SIG-M5 treated with dmso at 0.1 percent for 504 hours (cell line): ENCODE measurements around the gene CAVIN3.

Experiments
- DNase-seq: peaks from one replicate; lab custom pipeline; 2025; ENCODE audit not compliant: unreplicated experiment; lab: John Stamatoyannopoulos, UW

Gene CAVIN3

GRCh38 chr11:6271598-6271997 lies 48.7 kb downstream of the CAVIN3 start:
- DNase-seq = no peak

DNA sequence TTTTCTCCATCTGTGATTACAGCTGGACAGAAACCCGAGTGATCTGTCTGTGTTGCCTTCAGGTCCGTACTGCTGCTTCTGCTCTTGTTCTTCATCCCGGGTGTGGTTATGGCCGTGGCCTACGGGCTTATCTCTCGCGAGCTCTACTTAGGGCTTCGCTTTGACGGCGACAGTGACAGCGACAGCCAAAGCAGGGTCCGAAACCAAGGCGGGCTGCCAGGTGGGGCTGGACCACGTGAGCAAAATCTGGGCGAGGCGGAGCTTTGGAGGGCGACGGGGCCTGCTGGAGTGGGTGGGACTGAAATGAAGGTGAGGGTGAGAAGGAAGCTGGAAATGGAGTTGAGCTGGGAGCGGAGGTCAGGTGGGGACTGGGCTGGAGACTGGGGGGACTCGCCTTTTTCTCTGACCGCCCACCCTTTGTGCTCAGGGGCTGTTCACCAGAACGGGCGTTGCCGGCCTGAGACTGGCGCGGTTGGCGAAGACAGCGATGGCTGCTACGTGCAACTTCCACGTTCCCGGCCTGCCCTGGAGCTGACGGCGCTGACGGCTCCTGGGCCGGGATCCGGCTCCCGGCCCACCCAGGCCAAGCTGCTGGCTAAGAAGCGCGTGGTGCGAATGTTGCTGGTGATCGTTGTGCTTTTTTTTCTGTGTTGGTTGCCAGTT lies 49.6 kb downstream of the CAVIN3 start:
- DNase-seq = no peak

DNA sequence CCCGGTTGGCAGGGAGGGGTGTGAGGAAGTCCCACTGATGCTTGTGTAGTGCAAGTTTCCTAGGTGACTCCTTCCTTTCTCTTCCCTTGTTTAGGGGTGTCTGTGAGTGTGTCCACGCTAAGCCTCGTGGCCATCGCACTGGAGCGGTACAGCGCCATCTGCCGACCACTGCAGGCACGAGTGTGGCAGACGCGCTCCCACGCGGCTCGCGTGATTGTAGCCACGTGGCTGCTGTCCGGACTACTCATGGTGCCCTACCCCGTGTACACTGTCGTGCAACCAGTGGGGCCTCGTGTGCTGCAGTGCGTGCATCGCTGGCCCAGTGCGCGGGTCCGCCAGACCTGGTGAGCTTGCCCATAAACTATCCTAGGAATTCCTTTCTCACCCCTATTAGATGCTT lies 50.3 kb downstream of the CAVIN3 start:
- DNase-seq = no peak
